GM18498 (cell line): ENCODE measurements around the gene TTC36.
"Not testable (repeated sequence)": the region's sequence is repeated elsewhere in the genome, so short reads cannot be mapped to it uniquely, and the experiment has no call there.

Source experiments
- ATAC-seq: cut with Tn5 transposase; IDR thresholded peaks from one replicate; pipeline ENCODE4 v1.9.1; 2021; ENCODE audit warnings: mild to moderate bottlenecking, moderate library complexity; ENCODE audit not compliant: unreplicated experiment

TTC36 gene

GRCh38 chr11:118574636-118575035 is 47.4 kb downstream of the TTC36 start:
- ATAC-seq: no peak

- not testable (repeated sequence) for ATAC-seq
Measured at GRCh38 chr11:118577995-118578394, 50.7 kb downstream of the TTC36 start.
